NCI-H1105 (cell line): ENCODE results near the gene SLCO2A1.

Source experiments
- DNase-seq: peaks from one replicate; lab custom pipeline; 2025; lab: John Stamatoyannopoulos, UW

The SLCO2A1 gene

GRCh38 chr3:133980035-133980434 lies 49.7 kb downstream of the SLCO2A1 start:
- no peak for DNase-seq

GRCh38 chr3:133979553-133979952 lies 50.2 kb downstream of the SLCO2A1 start:
- no peak for DNase-seq

DNA sequence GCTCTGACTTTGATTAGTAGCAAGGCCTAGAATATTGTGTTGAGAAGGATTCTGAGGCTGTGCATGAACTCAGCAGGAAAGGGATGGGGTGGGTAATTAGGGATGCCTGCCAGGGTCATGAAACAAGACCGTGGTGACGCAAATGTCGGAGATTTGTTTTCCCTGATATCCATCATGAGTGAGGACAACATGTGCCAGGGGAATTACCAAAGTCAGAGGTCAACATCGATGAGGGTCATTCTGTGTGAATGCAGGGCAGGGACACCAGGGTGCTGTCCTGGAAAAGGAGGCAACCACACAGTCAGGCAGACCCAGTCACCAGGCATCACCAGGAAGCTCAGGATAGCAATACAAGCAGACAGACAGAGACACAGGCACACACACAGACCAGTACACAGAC lies 52.2 kb downstream of the SLCO2A1 start:
- no peak for DNase-seq

DNA sequence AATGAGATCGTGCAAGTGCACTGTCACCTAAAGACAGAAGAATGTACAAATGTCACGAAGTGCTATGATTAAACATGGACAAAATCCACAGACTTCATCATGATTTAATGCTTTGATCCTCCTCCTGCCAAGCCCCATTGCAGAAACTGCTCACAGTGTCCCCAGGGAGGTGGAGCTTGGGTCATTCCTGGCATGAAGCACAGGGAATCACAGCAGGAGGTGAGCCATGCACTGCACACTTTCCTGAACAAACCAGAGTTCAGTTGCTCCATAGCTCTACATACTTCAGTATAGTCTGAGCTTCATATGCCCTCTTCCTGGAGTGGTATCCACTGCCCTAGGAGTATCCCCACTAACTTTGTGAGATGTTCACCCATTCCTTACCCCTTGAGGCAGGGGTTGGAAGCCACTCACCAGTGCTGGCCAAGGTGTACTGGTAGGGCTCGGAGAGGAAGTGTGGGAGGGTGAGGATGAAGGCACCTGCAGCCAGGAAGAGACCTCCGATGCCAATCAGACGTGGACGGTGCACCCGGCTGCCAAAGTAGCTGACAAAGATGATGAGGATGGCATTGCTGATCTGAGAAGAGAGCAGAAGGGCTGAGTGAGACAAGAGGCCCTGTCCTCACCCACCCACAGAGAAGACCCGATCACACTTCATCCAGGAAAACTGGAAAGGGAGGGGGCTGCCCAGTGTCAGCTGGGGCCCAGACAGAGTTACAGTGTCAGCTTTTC lies 56.3 kb downstream of the SLCO2A1 start:
- no peak for DNase-seq

DNA sequence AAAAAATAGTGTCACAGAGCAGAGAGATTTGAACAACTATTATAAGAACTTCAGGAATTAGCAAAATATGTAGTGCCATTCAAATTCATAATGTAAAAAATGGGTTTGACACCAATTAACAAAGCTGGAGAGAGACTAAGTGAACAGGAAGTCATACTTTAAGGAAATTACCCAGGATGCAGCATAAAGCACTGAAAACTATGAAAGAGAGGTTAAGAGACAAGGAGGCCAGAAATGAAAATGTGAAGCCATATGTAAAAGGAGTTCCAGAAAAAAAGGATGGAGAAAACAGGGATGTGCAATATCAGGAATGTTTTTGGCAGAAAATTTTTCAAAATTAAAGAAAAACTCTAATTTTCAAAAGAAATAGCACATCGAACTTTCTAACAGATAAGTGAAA lies 57.6 kb downstream of the SLCO2A1 start:
- no peak for DNase-seq

DNA sequence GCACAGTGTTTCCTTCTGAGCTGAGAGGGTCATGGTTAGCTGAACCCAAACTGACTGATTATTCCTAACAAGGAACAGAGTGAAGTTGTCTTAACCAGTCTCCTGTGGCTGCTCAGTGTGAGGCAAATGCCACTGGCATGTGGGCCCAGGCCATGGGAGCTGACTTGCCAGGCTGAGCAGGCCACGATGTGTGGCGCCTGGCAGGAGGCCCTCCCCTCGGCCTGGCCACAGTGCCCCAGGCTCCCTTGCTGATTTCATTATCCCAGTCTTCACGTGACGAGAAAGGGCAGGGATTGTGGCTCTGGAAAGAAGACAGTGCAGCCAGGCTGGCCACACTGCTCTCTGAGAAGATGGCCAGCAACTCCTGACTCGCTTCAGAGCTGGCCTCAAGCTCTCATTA lies 58.8 kb downstream of the SLCO2A1 start:
- DNase-seq = no peak

- no peak for DNase-seq
Measured at GRCh38 chr3:133970339-133970738, 59.4 kb downstream of the SLCO2A1 start.

GRCh38 chr3:133967992-133968892 lies 61.5 kb downstream of the SLCO2A1 start:
- DNase-seq = no peak

DNA sequence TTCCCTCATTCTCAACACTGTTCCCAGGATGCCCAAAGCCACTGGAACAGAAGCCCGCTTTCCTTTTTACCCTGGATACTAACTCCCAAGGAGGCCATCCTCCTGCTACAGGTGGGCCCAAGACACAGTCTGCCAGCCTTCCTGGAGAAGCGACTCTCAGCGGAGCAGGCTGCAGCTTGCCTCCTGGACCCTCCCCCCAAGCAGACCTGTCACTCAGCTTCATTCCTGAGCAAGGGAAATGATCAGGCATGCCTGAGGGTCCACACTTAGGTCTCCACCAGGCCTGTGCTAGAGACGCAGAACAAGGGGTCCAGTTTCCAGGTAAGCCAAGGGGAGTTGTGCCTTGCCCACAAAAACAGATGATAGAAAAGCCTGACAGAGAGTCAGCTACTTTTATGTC lies 62.8 kb downstream of the SLCO2A1 start:
- DNase-seq = no peak

DNA sequence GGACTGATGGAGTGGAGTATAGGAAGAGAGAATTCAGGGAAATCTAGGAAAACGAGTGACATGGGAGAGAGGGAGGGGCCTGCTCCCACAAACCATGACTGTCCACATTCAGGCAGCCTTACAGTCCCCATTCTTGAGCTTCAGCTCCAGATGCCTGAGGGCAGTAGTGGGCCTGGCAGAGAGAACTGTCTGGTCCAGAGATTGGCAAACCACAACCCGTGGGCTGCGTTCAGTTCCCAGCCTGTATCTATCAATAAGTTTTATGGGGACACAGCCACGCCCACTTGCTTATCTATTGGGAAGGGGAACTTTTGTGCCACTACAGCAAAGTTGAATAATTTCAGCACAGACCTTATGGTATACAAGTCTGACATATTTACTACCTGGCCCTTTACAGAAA lies 63.8 kb downstream of the SLCO2A1 start:
- DNase-seq = no peak

DNA sequence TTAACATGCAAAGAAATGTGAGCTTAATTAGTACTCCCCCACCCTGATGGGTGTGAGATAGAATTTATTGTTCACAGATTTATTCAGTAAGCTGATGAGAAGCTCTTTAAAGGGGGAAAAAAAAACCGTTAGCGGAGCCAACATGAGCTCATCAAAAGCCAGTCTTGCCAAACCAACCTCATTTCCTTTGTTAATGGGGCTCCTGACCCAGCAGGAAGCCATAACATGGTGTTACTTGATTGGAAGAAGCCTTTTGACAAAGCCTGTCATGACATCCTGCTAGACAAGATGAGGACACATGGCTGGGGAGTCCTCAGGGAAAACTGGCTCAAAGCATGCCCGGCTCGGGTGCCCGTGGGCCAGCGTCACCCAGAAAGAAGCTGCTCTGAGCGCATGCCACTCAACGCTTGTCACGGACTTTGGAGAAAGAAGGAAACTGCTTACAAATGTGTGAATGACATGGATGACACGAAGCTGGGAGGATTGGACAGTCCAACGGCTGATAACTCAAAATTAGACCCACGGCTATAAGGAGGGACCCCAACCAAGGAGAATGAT lies 64.6 kb downstream of the SLCO2A1 start:
- DNase-seq = no peak

DNA sequence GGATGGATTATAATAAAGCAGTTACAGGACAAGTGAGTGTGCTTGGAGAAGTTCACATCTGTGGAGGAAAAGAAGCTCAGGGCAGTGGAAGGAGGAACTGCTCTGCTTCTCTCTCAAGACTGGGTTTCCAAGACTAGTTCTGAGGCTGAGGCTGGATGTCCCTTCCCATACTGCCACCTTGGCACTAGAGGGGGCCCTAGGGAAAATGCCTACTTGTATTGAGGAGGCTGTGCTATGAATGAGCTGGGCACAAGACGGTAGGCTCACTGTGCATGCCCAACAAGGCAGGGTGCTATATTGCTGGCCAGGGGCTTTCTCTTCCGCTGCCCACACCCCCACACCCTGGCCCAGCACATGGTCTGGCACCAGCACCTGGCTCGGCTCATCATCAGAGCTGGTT lies 65.2 kb downstream of the SLCO2A1 start:
- no peak for DNase-seq

DNA sequence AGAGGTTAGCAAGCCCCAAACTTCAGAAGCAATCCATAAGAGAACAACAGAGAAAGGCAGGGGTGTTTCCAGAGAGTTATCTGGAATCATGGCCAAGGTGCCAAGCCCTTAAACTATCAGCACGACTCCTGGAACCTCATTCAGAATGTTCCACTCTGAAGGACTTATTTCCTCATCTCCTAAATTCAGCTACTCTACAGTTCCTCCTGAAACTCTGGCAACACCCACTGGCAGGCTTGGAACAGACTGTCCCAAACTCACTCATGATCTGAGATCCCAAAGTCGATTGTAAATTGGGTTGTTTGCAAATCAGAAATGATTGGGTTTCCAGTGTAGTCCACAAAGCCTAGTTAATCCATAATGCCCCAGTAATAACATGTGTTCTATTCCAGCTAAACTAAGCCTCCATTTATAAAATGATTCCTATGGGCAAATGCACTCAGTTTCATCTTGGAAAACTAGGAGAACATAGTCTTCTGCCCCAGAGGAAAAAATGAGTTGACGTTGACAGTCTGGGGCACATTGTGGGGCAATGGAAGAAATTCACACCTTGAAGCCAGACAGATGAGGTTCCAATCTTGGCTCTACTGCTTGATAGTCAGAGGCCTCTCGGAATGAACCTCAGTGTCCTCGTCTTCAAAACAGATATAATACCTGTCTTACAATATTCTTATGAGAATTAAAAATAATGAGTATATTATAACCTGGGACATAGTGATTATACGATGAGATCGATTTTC lies 65.9 kb downstream of the SLCO2A1 start:
- DNase-seq = no peak

DNA sequence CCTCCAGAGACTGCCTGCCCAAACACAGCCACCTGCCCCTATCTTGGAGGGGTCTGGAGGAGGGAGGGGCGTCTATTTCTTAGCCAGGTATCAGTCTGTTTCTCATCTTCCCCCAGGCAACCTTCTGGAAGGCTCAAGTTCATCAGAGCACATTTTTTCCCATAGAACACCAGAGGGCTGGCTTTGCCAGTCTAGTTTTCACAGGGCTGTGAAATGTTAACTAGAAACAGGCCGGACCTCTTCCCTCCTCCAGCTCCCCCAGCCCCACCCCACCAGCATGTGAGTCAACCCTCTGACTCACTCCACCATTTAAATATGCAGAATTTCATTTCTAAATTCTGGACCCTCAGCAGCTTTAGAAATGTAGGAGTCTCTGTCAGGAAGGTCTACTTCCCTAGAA lies 66.9 kb downstream of the SLCO2A1 start:
- DNase-seq = no peak

- no peak for DNase-seq
Measured at GRCh38 chr3:133958071-133958805, 71.5 kb downstream of the SLCO2A1 start.

DNA sequence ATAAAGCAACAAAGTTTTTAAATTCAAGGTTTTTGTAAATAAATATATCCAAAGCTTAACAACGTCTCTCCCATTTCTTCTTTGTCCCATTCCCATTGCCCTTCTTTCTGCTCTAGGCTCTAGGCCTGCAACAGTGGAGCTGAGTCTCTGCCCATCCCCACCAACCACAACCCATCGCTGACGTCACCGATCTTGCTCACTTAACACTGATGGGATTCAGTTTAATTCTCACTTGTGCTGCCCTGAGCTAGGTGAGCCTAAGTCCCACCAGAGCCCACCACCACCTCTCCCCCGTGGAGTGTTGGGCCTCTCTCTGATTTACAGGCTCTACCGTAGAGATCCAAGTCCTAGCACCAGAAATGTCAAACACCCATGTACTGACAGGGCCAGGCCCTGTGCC lies 72.7 kb downstream of the SLCO2A1 start:
- no peak for DNase-seq

GRCh38 chr3:133956353-133956752 lies 73.4 kb downstream of the SLCO2A1 start:
- DNase-seq = peak; percentile 49

GRCh38 chr3:133955892-133956291 lies 73.8 kb downstream of the SLCO2A1 start:
- DNase-seq = peak; percentile 92

DNA sequence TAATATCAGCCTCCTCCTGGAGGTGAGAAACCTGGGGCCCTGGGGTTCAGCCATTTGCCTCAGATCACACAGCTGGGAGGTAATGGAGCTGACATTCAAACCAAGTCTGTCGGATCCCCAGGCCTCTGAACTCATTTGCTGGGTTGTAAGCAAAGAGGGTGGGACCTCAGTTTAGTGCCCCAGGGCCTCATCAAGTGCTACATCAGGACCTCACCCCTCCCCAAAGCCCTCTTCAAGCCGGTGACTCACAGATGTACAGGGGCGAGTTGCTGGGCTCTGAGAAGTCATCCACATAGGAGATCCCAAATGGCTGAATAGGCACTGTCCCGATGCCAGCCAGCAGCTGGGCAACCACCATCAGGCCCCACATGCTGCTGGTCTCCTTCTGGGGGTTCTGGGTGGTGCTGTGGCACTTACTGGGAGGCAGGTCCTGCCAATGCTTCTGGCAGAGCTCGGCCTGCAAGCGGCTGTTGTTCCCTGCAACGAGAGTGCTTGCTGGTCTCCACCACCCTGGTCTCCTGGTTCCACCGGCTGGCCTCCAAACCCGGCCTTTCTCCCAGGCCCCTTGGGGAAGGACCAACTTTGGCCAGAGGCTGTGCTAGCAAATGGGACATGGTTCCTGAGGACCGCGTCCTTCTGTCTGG lies 74.9 kb downstream of the SLCO2A1 start:
- DNase-seq = no peak

DNA sequence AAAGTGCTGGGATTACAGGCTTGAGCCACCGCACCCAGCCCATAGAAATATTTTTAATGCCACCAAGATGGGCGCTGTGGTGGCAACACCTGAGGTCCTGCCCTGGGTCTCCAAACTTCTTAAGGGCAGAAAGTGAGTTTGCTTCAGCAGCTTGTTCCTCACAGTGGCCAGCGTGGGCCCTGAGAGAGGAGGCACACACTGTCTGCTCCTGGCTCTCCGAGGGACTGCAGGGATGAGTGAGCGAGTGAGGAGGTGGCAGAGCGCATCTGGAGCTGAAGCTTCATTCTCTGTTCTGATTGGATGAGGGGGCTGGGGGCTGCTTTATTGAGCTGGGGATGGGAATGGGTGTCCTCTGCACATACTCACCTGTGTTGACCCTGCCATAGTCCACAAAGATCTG lies 76.4 kb downstream of the SLCO2A1 start:
- DNase-seq = no peak

DNA sequence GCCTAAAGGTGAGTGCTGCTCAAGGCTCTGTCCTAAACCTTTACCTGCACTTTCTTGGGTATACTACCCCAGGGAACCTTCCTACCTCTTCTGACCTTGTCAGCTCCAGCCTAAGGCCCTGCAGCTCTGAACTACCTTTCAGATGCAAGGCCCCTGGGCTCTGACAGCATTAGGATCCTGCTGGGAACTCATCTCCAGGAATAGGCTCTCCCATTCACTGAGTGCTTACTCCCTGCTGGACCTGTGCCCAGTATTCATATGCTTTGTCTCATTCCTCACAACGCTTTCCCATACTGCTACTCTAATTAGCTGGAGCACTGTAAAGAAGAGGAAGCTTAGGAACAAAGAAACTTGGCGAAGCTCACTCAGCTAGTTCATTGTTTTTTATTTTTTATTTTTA lies 80.3 kb downstream of the SLCO2A1 start:
- DNase-seq = peak; percentile 77
